ENCODE data around the gene IL18R1. TPM values are rescaled to one million over a fixed set of nuclear protein-coding genes. Genes with fewer than 3 reads are reported as not detected.

Gene IL18R1
- total RNA-seq, 3 donors from 2014 or later, result 7.0 to 7.7 (median 7.2) TPM

- Histone ChIP-seq H3K4me3 (no peak overlapping the region), H3K27ac (no peak overlapping the region), H3K9me3 (peaks cover 14 to 20% of the 10 kb centered on the region in 2 donors), H3K27me3 (no peaks in the 10 kb centered on the region), H3K36me3 (no peaks in the 10 kb centered on the region), H3K4me1 (no peaks in the 10 kb centered on the region)
- no peak for DNase-seq (ENCODE audit: low spot score in 2 of 2)
- intact Hi-C loops (cut with DNase I; ENCODE audit: low total_unique reads), result no loop called here
- TF ChIP-seq CTCF (IDR thresholded peaks at IDR 0.05) (no peak), POLR2A (IDR thresholded peaks at IDR 0.05) (no peak), POLR2AphosphoS5 (IDR thresholded peaks at IDR 0.05) (no peak)
Observed at GRCh38 chr2:102367331-102367971, 11.9 kb downstream of the IL18R1 start.

- peaks cover 14 to 20% of the 10 kb centered on the region in 2 donors for H3K9me3 ChIP-seq
- intact Hi-C loops (cut with DNase I; ENCODE audit: low total_unique reads), result no loop called here
- H3K36me3 ChIP-seq, result no peaks in the 10 kb centered on the region
- H3K27ac ChIP-seq, result no peak overlapping the region
- H3K27me3 ChIP-seq, result no peaks in the 10 kb centered on the region
- no peaks in the 10 kb centered on the region for H3K4me1 ChIP-seq
- TF ChIP-seq CTCF (IDR thresholded peaks at IDR 0.05) (no peak), POLR2A (IDR thresholded peaks at IDR 0.05) (no peak), POLR2AphosphoS5 (IDR thresholded peaks at IDR 0.05) (no peak)
- no peak for DNase-seq (ENCODE audit: low spot score in 2 of 2)
- H3K4me3 ChIP-seq, result no peak overlapping the region
Observed at GRCh38 chr2:102368461-102369109, 13.0 kb downstream of the IL18R1 start.

GRCh38 chr2:102369866-102370265 lies 14.3 kb downstream of the IL18R1 start:
- Histone ChIP-seq H3K27me3 (no peaks in the 10 kb centered on the region), H3K9me3 (peaks cover 14 to 20% of the 10 kb centered on the region in 2 donors), H3K27ac (no peak overlapping the region), H3K4me3 (no peak overlapping the region), H3K4me1 (no peaks in the 10 kb centered on the region), H3K36me3 (no peaks in the 10 kb centered on the region)
- intact Hi-C loops (cut with DNase I; ENCODE audit: low total_unique reads), result no loop called here
- TF ChIP-seq POLR2A (IDR thresholded peaks at IDR 0.05) (no peak), CTCF (IDR thresholded peaks at IDR 0.05) (no peak), POLR2AphosphoS5 (IDR thresholded peaks at IDR 0.05) (no peak)
- DNase-seq (ENCODE audit: low spot score in 2 of 2), result no peak

GRCh38 chr2:102376052-102376591 lies 20.5 kb downstream of the IL18R1 start:
- H3K4me3 ChIP-seq, result no peak overlapping the region
- TF ChIP-seq POLR2AphosphoS5 (IDR thresholded peaks at IDR 0.05), result no peak
- no peak for TF ChIP-seq POLR2A (IDR thresholded peaks at IDR 0.05)
- no peak for TF ChIP-seq CTCF (IDR thresholded peaks at IDR 0.05)

GRCh38 chr2:102383722-102384121 lies 28.1 kb downstream of the IL18R1 start:
- Histone ChIP-seq H3K27me3 (no peaks in the 10 kb centered on the region), H3K4me3 (no peak overlapping the region), H3K4me1 (no peaks in the 10 kb centered on the region), H3K27ac (no peak overlapping the region), H3K36me3 (no peaks in the 10 kb centered on the region), H3K9me3 (peaks cover 0 to 22% of the 10 kb centered on the region in 2 donors)
- intact Hi-C loops (cut with DNase I; ENCODE audit: low total_unique reads), result no loop called here
- TF ChIP-seq CTCF (IDR thresholded peaks at IDR 0.05), result no peak
- TF ChIP-seq POLR2A (IDR thresholded peaks at IDR 0.05), result no peak
- no peak for TF ChIP-seq POLR2AphosphoS5 (IDR thresholded peaks at IDR 0.05)
- DNase-seq (ENCODE audit: low spot score in 2 of 2), result no peak

More at GRCh38 chr2:102376052-102376591, 20.5 kb downstream of the IL18R1 start:
- Histone ChIP-seq H3K36me3 (no peaks in the 10 kb centered on the region), H3K27ac (no peak overlapping the region), H3K9me3 (no peaks in the 10 kb centered on the region), H3K4me1 (no peaks in the 10 kb centered on the region), H3K27me3 (no peaks in the 10 kb centered on the region)
- no peak for DNase-seq (ENCODE audit: low spot score in 2 of 2)
- intact Hi-C loops (cut with DNase I; ENCODE audit: low total_unique reads), result no loop called here
